HEK293 (cell line): ENCODE results near the gene RORC.

Source experiments
- BCL11A ChIP-seq: fragments of 450-650 bp; formaldehyde crosslinking; IDR thresholded peaks from 2 replicates; pipeline ENCODE4 v1.5.1; 2016; ENCODE audit warnings: low read depth, missing biosample characterization, missing genetic modification characterization
- EGR2 ChIP-seq: fragments of 450-650 bp; formaldehyde crosslinking; IDR thresholded peaks from 2 replicates; pipeline ENCODE4 v1.5.1; 2016; ENCODE audit warnings: low read depth, missing biosample characterization, missing genetic modification characterization
- GFI1B ChIP-seq: fragments of 450-650 bp; formaldehyde crosslinking; IDR thresholded peaks from 2 replicates; pipeline ENCODE4 v1.5.1; 2016; ENCODE audit warnings: missing biosample characterization, missing genetic modification characterization
- GLIS2 ChIP-seq: fragments of 450-650 bp; formaldehyde crosslinking; IDR thresholded peaks from 2 replicates; pipeline ENCODE4 v1.5.1; 2016; ENCODE audit warnings: missing biosample characterization, missing genetic modification characterization
- HOXC10 ChIP-seq: sonication (generic); formaldehyde crosslinking; IDR thresholded peaks from 2 replicates; pipeline ENCODE4 v1.8.1; 2023; ENCODE audit warnings: mild to moderate bottlenecking, missing genetic modification reagents
- KLF16 ChIP-seq: fragments of 450-650 bp; formaldehyde crosslinking; IDR thresholded peaks from 2 replicates; pipeline ENCODE4 v1.5.1; 2017; ENCODE audit warnings: missing biosample characterization, missing genetic modification characterization
- KLF7 ChIP-seq: fragments of 450-650 bp; formaldehyde crosslinking; IDR thresholded peaks from 2 replicates; pipeline ENCODE4 v1.5.1; 2016; ENCODE audit warnings: missing biosample characterization, missing genetic modification characterization, borderline replicate concordance
- KLF8 ChIP-seq: fragments of 450-650 bp; formaldehyde crosslinking; IDR thresholded peaks from 2 replicates; pipeline ENCODE4 v1.5.1; 2016; ENCODE audit warnings: missing biosample characterization, missing genetic modification characterization
- OVOL3 ChIP-seq: fragments of 450-650 bp; formaldehyde crosslinking; IDR thresholded peaks from 2 replicates; pipeline ENCODE4 v1.5.1; 2016; ENCODE audit warnings: missing biosample characterization, missing genetic modification characterization
- REPIN1 ChIP-seq: fragments of 450-650 bp; formaldehyde crosslinking; IDR thresholded peaks from 2 replicates; pipeline ENCODE4 v1.5.1; 2017; ENCODE audit warnings: missing biosample characterization, missing genetic modification characterization, low read depth
- SCRT2 ChIP-seq: fragments of 450-650 bp; formaldehyde crosslinking; IDR thresholded peaks from 2 replicates; pipeline ENCODE4 v1.5.1; 2016; ENCODE audit warnings: missing biosample characterization, missing genetic modification characterization
- SETDB1 ChIP-seq: IDR thresholded peaks from one replicate; pipeline ENCODE4 v1.6.1; 2017; ENCODE audit warnings: mild to moderate bottlenecking, low read length, moderate library complexity, mixed read lengths; ENCODE audit not compliant: insufficient read length
- SP7 ChIP-seq: fragments of 450-650 bp; formaldehyde crosslinking; IDR thresholded peaks from 2 replicates; pipeline ENCODE4 v1.5.1; 2016; ENCODE audit warnings: missing biosample characterization, missing genetic modification characterization
- TRIM28 ChIP-seq: IDR thresholded peaks from 2 replicates; pipeline ENCODE4 v1.6.1; 2011; ENCODE audit warnings: low read length, control low read depth, borderline replicate concordance
- ZNF10 ChIP-seq: fragments of 450-650 bp; formaldehyde crosslinking; IDR thresholded peaks from 2 replicates; pipeline ENCODE4 v1.5.1; 2017; ENCODE audit warnings: missing biosample characterization, missing genetic modification characterization
- ZNF112 ChIP-seq: fragments of 450-650 bp; formaldehyde crosslinking; IDR thresholded peaks from 2 replicates; pipeline ENCODE4 v1.5.0; 2017; ENCODE audit warnings: missing biosample characterization, missing genetic modification characterization
- ZNF174 ChIP-seq: fragments of 450-650 bp; formaldehyde crosslinking; IDR thresholded peaks from 2 replicates; pipeline ENCODE4 v1.5.0; 2017; ENCODE audit warnings: missing biosample characterization, mild to moderate bottlenecking, missing genetic modification characterization
- ZNF202 ChIP-seq: fragments of 450-650 bp; formaldehyde crosslinking; IDR thresholded peaks from 2 replicates; pipeline ENCODE4 v1.5.1; 2016; ENCODE audit warnings: missing biosample characterization, missing genetic modification characterization, borderline replicate concordance
- ZNF248 ChIP-seq: fragments of 450-650 bp; formaldehyde crosslinking; IDR thresholded peaks from 2 replicates; pipeline ENCODE4 v1.5.1; 2017; ENCODE audit warnings: missing biosample characterization, missing genetic modification characterization
- ZNF311 ChIP-seq: fragments of 450-650 bp; formaldehyde crosslinking; IDR thresholded peaks from 2 replicates; pipeline ENCODE4 v1.5.1; 2017; ENCODE audit warnings: missing biosample characterization, missing genetic modification characterization, borderline replicate concordance
- ZNF324 ChIP-seq: fragments of 450-650 bp; formaldehyde crosslinking; IDR thresholded peaks from 2 replicates; pipeline ENCODE4 v1.5.1; 2016; ENCODE audit warnings: missing biosample characterization, missing genetic modification characterization
- ZNF354C ChIP-seq: fragments of 450-650 bp; formaldehyde crosslinking; IDR thresholded peaks from 2 replicates; pipeline ENCODE4 v1.5.1; 2016; ENCODE audit warnings: missing biosample characterization, missing genetic modification characterization, low read depth, borderline replicate concordance
- ZNF473 ChIP-seq: fragments of 450-650 bp; formaldehyde crosslinking; IDR thresholded peaks from 2 replicates; pipeline ENCODE4 v1.5.1; 2017; ENCODE audit warnings: missing biosample characterization, missing genetic modification characterization
- ZNF514 ChIP-seq: fragments of 450-650 bp; formaldehyde crosslinking; IDR thresholded peaks from 2 replicates; pipeline ENCODE4 v1.5.1; 2016; ENCODE audit warnings: missing biosample characterization, missing genetic modification characterization
- ZNF560 ChIP-seq: fragments of 450-650 bp; formaldehyde crosslinking; IDR thresholded peaks from 2 replicates; pipeline ENCODE4 v1.5.1; 2017; ENCODE audit warnings: missing biosample characterization, missing genetic modification characterization, borderline replicate concordance
- ZNF585B ChIP-seq: fragments of 450-650 bp; formaldehyde crosslinking; IDR thresholded peaks from 2 replicates; pipeline ENCODE4 v1.5.1; 2016; ENCODE audit warnings: missing biosample characterization, missing genetic modification characterization
- ZNF624 ChIP-seq: fragments of 450-650 bp; formaldehyde crosslinking; IDR thresholded peaks from 2 replicates; pipeline ENCODE4 v1.5.1; 2017; ENCODE audit warnings: missing biosample characterization, missing genetic modification characterization
- ZNF768 ChIP-seq: fragments of 450-650 bp; formaldehyde crosslinking; IDR thresholded peaks from 2 replicates; pipeline ENCODE4 v1.5.1; 2018; ENCODE audit warnings: missing biosample characterization, mild to moderate bottlenecking, missing genetic modification characterization
- ZSCAN30 ChIP-seq: fragments of 450-650 bp; IDR thresholded peaks from 2 replicates; pipeline ENCODE4 v1.5.1; 2018; ENCODE audit warnings: missing biosample characterization, mild to moderate bottlenecking, missing genetic modification characterization, moderate library complexity
- TF ChIP-seq, protein P1 (sequence below): sonication (generic); formaldehyde crosslinking; IDR thresholded peaks from 2 replicates; pipeline ENCODE4 v1.8.1; 2022; ENCODE audit warnings: mild to moderate bottlenecking, moderate library complexity, missing genetic modification reagents
- TF ChIP-seq, protein P2 (sequence below): fragments of 450-650 bp; formaldehyde crosslinking; IDR thresholded peaks from 2 replicates; pipeline ENCODE4; 2016; ENCODE audit warnings: missing biosample characterization, missing genetic modification characterization
- TF ChIP-seq, protein P3 (sequence below): fragments of 450-650 bp; formaldehyde crosslinking; IDR thresholded peaks from 2 replicates; pipeline ENCODE4 v1.5.1; 2016; ENCODE audit warnings: missing biosample characterization, missing genetic modification characterization
- TF ChIP-seq, protein P4 (sequence below): fragments of 450-650 bp; formaldehyde crosslinking; IDR thresholded peaks from 2 replicates; pipeline ENCODE4 v1.5.1; 2016; ENCODE audit warnings: missing biosample characterization, missing genetic modification characterization, low read depth
- TF ChIP-seq, protein P5 (sequence below): fragments of 450-650 bp; formaldehyde crosslinking; IDR thresholded peaks from 2 replicates; pipeline ENCODE4 v1.5.1; 2016; ENCODE audit warnings: missing biosample characterization, missing genetic modification characterization

Gene RORC

DNA sequence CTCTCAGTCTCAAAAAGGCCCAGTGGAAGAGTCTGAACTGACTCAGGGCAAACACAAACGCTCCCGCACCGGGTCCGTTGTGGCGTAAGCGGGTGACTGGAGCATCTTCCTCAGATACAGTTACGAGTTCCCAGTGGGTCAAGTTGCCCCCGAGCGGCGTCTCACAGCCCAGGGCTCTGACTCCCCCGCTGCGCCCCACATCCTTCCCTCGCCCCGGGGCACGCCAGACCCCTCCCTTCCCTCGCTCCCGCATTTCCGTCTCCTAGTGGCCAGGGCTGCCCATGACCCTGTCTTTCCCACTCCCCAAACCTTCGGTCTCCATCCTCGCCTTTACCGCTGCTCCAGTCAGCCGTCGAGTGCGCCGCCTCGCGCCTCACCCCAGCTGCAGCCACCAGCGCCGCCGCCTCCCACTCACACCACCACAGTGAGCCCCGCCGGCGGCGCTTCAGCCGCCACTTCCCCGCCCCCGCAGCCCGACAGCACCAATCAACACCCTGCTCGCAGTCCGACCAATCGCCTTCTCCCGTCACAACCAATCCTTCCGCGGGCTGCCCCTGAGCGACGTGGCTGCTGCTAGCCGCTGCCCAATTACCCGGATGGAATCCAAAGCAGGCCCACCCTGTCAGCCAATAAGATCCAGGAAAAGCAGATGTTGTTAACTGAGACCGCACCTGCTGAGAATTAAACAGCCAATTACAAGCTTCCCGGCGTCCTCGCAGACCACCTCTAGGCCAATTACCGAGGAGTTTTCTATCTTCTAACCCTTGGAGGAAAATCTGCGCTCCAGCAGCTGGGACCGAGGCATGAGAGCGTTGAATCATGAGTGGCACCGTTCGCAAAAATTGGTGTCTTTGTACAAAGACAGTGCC lies 41.3 kb downstream of the RORC start, which contains the start of gene TDRKH (continued):
- no peak for TF ChIP-seq ZNF202
- TF ChIP-seq BCL11A (tag by site-specific recombination) = 0 out of 2 replicates have a peak, but pooled peaks have one; percentile 32
- TF ChIP-seq OVOL3 (tag by site-specific recombination) = peak; percentile 43; the same call in 1 of the 2 replicates
- TF ChIP-seq SCRT2 (tag by site-specific recombination) = no peak
- no peak for TF ChIP-seq ZNF174
- no peak for TF ChIP-seq ZNF354C (tag by site-specific recombination)
- TF ChIP-seq ZNF473 = no peak
- no peak for TF ChIP-seq TRIM28
- TF ChIP-seq SETDB1 = no peak
- TF ChIP-seq, protein P1, sequence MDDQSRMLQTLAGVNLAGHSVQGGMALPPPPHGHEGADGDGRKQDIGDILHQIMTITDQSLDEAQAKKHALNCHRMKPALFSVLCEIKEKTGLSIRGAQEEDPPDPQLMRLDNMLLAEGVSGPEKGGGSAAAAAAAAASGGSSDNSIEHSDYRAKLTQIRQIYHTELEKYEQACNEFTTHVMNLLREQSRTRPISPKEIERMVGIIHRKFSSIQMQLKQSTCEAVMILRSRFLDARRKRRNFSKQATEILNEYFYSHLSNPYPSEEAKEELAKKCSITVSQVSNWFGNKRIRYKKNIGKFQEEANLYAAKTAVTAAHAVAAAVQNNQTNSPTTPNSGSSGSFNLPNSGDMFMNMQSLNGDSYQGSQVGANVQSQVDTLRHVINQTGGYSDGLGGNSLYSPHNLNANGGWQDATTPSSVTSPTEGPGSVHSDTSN (CRISPR knock-in tag) = peak; percentile 96; the same call in 1 of the 2 replicates
- peak; percentile 86; the same call in 1 of the 2 replicates for TF ChIP-seq KLF8
- no peak for TF ChIP-seq ZNF560
- TF ChIP-seq SP7 (tag by site-specific recombination) = peak; percentile 91
- TF ChIP-seq ZNF10 = peak; percentile 57
- TF ChIP-seq, protein P2, sequence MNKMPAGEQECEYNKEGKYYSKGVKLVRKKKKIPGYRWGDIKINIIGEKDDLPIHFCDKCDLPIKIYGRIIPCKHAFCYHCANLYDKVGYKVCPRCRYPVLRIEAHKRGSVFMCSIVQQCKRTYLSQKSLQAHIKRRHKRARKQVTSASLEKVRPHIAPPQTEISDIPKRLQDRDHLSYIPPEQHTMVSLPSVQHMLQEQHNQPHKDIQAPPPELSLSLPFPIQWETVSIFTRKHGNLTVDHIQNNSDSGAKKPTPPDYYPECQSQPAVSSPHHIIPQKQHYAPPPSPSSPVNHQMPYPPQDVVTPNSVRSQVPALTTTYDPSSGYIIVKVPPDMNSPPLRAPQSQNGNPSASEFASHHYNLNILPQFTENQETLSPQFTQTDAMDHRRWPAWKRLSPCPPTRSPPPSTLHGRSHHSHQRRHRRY (tag by site-specific recombination) = no peak
- peak; percentile 98 for TF ChIP-seq EGR2 (tag by site-specific recombination)
- TF ChIP-seq KLF16 (tag by site-specific recombination) = peak; percentile 93
- TF ChIP-seq, protein P3, sequence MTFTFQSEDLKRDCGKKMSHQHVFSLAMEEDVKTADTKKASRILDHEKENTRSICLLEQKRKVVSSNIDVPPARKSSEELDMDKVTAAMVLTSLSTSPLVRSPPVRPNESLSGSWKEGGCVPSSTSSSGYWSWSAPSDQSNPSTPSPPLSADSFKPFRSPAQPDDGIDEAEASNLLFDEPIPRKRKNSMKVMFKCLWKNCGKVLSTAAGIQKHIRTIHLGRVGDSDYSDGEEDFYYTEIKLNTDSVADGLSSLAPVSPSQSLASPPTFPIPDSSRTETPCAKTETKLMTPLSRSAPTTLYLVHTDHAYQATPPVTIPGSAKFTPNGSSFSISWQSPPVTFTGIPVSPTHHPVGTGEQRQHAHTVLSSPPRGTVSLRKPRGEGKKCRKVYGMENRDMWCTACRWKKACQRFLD (tag by site-specific recombination) = no peak
- TF ChIP-seq ZNF768 (tag by site-specific recombination) = no peak; the same call in 1 of the 2 replicates
- TF ChIP-seq ZNF624 = no peak; the same call in 1 of the 2 replicates
- no peak for TF ChIP-seq ZNF248 (tag by site-specific recombination)
- no peak for TF ChIP-seq ZNF585B (tag by site-specific recombination)
- peak; percentile 97 for TF ChIP-seq ZNF324 (tag by site-specific recombination)
- TF ChIP-seq GFI1B (tag by site-specific recombination) = no peak
- TF ChIP-seq GLIS2 (tag by site-specific recombination) = peak; percentile 99
- TF ChIP-seq ZNF514 (tag by site-specific recombination) = no peak
- TF ChIP-seq, protein P4, sequence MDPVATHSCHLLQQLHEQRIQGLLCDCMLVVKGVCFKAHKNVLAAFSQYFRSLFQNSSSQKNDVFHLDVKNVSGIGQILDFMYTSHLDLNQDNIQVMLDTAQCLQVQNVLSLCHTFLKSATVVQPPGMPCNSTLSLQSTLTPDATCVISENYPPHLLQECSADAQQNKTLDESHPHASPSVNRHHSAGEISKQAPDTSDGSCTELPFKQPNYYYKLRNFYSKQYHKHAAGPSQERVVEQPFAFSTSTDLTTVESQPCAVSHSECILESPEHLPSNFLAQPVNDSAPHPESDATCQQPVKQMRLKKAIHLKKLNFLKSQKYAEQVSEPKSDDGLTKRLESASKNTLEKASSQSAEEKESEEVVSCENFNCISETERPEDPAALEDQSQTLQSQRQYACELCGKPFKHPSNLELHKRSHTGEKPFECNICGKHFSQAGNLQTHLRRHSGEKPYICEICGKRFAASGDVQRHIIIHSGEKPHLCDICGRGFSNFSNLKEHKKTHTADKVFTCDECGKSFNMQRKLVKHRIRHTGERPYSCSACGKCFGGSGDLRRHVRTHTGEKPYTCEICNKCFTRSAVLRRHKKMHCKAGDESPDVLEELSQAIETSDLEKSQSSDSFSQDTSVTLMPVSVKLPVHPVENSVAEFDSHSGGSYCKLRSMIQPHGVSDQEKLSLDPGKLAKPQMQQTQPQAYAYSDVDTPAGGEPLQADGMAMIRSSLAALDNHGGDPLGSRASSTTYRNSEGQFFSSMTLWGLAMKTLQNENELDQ (tag by site-specific recombination) = no peak
- no peak for TF ChIP-seq HOXC10
- TF ChIP-seq ZNF311 (tag by site-specific recombination) = no peak
- TF ChIP-seq REPIN1 (tag by site-specific recombination) = peak; percentile 95
- TF ChIP-seq ZSCAN30 (tag by site-specific recombination) = no peak
- TF ChIP-seq KLF7 (tag by site-specific recombination) = peak; percentile 85; the same call in 1 of the 2 replicates
- TF ChIP-seq, protein P5, sequence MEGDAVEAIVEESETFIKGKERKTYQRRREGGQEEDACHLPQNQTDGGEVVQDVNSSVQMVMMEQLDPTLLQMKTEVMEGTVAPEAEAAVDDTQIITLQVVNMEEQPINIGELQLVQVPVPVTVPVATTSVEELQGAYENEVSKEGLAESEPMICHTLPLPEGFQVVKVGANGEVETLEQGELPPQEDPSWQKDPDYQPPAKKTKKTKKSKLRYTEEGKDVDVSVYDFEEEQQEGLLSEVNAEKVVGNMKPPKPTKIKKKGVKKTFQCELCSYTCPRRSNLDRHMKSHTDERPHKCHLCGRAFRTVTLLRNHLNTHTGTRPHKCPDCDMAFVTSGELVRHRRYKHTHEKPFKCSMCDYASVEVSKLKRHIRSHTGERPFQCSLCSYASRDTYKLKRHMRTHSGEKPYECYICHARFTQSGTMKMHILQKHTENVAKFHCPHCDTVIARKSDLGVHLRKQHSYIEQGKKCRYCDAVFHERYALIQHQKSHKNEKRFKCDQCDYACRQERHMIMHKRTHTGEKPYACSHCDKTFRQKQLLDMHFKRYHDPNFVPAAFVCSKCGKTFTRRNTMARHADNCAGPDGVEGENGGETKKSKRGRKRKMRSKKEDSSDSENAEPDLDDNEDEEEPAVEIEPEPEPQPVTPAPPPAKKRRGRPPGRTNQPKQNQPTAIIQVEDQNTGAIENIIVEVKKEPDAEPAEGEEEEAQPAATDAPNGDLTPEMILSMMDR (tag by site-specific recombination) = peak; percentile 100
- no peak for TF ChIP-seq ZNF112
